ENCODE data around the gene MSL3.

The MSL3 gene

GRCh38 chrX:11725631-11726442 lies 32.2 kb upstream of the MSL3 start:
- no peak for DNase-seq (ENCODE audit: low read depth in 1 of 2, low spot score in 1 of 2)
- Histone ChIP-seq H3K4me3 (replicated peaks; ENCODE audit: insufficient read depth, low read length) (no peak overlapping the region), H3K27ac (replicated peaks) (no peak overlapping the region), H3K27me3 (ENCODE audit: insufficient read depth, poor library complexity, severe bottlenecking) (no peaks in the 10 kb centered on the region)
- TF ChIP-seq POLR2AphosphoS5 (IDR thresholded peaks at IDR 0.05; ENCODE audit: low read depth) (no peak), GABPA (IDR thresholded peaks at IDR 0.05; ENCODE audit: low read depth) (no peak), REST (IDR thresholded peaks at IDR 0.05; ENCODE audit: insufficient replicate concordance, low read depth) (no peak), CTCF (IDR thresholded peaks at IDR 0.05; ENCODE audit: insufficient read depth, low read length) (no peak), SPI1 (IDR thresholded peaks at IDR 0.05; ENCODE audit: borderline replicate concordance, low read depth) (no peak)

- Histone ChIP-seq H3K27me3 (ENCODE audit: insufficient read depth, poor library complexity, severe bottlenecking) (no peaks in the 10 kb centered on the region), H3K27ac (replicated peaks) (no peak overlapping the region), H3K4me3 (replicated peaks; ENCODE audit: insufficient read depth, low read length) (no peak overlapping the region)
- TF ChIP-seq REST (IDR thresholded peaks at IDR 0.05; ENCODE audit: insufficient replicate concordance, low read depth) (no peak), CTCF (IDR thresholded peaks at IDR 0.05; ENCODE audit: insufficient read depth, low read length) (no peak), GABPA (IDR thresholded peaks at IDR 0.05; ENCODE audit: low read depth) (no peak), SPI1 (IDR thresholded peaks at IDR 0.05; ENCODE audit: borderline replicate concordance, low read depth) (no peak), POLR2AphosphoS5 (IDR thresholded peaks at IDR 0.05; ENCODE audit: low read depth) (no peak)
- no peak for DNase-seq (ENCODE audit: low read depth in 1 of 2, low spot score in 1 of 2)
Observed at GRCh38 chrX:11728556-11728955, 29.5 kb upstream of the MSL3 start.

- Histone ChIP-seq H3K4me3 (replicated peaks; ENCODE audit: insufficient read depth, low read length) (no peak overlapping the region), H3K27ac (replicated peaks) (no peak overlapping the region), H3K27me3 (ENCODE audit: insufficient read depth, poor library complexity, severe bottlenecking) (no peaks in the 10 kb centered on the region)
- TF ChIP-seq POLR2AphosphoS5 (IDR thresholded peaks at IDR 0.05; ENCODE audit: low read depth) (no peak), REST (IDR thresholded peaks at IDR 0.05; ENCODE audit: insufficient replicate concordance, low read depth) (no peak), GABPA (IDR thresholded peaks at IDR 0.05; ENCODE audit: low read depth) (no peak), SPI1 (IDR thresholded peaks at IDR 0.05; ENCODE audit: borderline replicate concordance, low read depth) (no peak), CTCF (IDR thresholded peaks at IDR 0.05; ENCODE audit: insufficient read depth, low read length) (no peak)
- no peak for DNase-seq (ENCODE audit: low read depth in 1 of 2, low spot score in 1 of 2)
Observed at GRCh38 chrX:11733614-11734013, 24.4 kb upstream of the MSL3 start.
